Amniotic epithelial cell (primary cell): ENCODE data around the gene OR5K2.
A peak's percentile ranks its signal among the peaks of the same experiment; 100 is the strongest.

Experiments
- DNase-seq: peaks from one replicate; pipeline ENCODE4 v3.0.0-alpha.2; 2010; ENCODE audit warnings: low read depth

The OR5K2 gene

DNA sequence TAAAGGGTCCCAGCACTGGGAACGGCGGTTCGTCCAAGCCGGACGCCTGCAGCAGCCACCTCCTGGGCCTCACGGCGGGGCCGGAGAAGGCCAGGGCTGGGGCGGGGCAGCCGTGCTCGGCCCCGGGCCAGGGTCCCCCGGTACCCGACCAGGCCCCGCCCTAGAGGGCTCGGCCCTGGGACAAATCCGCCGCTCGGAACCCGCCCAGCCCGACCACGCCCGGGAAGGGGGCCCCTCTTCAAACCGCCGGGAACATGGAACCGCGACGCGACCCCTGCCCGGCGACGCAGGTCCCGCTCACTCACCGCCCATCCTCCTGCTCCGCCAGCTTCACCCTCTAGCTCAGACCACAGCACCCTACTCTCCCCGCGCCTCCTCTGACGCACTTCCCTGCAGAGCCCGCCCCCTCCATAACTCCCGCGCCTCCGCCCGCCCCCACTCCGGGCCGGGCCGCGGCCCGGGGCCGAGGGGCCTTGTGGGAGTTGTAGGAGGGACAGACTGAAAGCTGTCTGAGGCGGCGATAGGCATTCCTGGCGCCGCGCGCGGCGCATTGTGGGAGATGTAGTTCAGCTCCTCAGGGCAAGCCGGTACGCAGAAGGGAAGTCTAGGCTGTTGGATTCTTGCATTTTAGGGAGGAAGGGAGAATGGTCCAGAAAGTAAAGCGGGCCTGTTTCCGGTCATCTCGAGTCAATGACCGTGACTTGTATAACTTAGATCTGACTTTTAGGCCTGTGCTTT lies 25.2 kb downstream of the OR5K2 start, which contains the start of gene CLDND1:
Gene CLDND1 (minus strand): TSS at position 359 of the 738 bp plus-strand sequence. CDS start 1,478 bp downstream, outside the sequence.
- DNase-seq = peak; percentile 94

DNA sequence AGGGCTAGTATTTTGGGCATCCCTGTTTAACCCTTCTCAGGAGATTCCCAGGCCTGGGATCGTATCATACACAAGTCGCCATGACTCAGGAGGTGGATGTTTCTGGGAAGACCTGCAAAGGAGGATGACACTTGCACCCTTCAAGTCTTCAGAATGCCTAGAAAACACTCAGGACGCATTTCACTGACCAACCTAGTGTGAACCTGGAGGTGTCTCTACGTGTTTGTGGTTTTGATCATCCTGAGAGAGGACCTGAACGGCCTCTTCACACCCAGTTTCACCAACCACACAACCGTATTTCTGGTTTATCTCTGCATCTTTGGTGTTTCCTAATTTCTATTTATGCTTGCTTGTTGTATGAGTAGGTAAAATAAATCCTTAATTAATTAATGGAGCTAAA lies 28.0 kb downstream of the OR5K2 start:
- no peak for DNase-seq

DNA sequence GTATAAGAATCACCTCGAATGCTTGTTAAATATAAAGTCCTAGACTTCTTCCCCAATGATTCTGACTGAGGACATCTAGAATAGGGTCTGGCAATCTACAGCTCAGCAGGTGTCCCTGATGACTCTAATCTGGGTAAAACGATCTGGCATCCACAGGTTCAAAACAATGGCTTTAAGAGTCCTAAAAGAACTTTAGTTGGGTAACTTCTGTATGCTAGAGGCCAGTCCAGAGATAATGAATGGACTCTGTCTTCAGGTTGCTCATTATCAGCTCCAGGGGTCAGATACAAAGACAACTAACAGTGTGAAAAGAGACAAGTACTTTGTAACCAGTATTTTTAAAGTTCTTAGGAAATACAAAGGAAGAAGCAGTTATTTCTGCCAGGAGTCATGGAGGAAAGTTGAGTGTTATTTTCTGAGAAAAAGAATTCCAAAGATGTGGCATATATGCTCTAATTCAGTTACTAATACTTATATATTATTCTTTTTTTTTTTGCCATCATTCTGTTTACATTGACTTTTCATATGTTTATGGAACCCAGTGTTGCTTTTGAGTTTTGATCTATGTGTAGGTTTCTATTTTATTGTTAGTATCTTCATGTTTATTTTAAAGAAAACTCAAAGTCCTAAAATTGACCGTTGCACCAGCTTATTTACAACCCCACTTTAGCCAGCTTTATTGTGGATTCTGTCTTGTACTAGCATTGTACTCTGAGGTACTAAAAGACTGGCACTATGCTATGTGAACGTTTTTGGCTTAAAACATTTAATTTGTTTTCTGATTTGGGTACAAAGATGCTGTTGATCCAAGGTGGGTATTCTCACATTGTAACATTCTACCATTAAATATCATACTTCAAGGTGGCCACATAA lies 31.2 kb downstream of the OR5K2 start:
- DNase-seq = no peak

DNA sequence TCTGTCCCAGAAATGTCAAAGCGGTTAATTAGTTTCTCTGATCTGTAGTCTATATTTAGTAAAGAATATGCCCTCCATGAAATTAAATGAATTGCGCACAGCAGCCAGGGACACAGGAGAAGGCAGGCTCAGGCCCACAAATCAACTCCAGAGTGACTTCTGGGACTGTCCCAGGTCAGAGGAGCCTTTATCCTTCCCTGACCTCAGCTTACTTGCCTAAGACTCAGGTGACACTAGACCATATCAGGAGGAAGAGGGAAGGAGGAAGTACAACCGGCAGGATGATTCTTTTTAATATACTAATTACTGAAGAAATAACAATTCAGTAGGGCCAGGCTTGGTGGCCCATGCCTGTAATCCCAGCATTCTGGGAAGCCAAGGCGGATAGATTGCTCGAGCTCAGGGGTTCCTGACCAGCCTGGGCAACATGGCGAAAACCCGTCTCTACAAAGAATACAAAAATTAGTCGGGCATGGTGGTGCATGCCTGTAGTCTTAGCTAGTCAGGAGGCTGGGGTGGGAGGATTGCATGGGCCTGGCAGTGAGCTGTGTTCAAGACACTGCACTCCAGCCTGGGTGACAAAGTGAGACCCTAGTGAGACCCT lies 32.5 kb downstream of the OR5K2 start:
- no peak for DNase-seq

DNA sequence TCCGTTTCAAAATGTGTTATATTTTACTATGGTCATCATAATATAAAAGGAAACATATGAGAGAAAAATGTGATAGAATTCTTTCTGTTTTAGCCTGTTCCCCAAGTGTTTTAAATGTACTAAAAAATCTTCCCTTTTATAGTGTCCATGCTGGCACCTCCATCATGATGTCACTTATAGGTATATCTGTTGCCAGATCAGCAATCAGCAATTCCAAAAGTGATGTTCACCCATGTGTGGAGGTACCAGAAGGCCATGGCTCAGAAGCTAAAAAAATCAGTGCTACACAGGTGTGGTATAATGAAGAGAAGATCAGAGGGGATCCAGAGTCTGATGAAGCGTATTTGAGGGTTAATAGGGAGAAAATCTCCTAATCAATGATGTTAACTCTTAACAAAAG lies 33.2 kb downstream of the OR5K2 start:
- DNase-seq = no peak

DNA sequence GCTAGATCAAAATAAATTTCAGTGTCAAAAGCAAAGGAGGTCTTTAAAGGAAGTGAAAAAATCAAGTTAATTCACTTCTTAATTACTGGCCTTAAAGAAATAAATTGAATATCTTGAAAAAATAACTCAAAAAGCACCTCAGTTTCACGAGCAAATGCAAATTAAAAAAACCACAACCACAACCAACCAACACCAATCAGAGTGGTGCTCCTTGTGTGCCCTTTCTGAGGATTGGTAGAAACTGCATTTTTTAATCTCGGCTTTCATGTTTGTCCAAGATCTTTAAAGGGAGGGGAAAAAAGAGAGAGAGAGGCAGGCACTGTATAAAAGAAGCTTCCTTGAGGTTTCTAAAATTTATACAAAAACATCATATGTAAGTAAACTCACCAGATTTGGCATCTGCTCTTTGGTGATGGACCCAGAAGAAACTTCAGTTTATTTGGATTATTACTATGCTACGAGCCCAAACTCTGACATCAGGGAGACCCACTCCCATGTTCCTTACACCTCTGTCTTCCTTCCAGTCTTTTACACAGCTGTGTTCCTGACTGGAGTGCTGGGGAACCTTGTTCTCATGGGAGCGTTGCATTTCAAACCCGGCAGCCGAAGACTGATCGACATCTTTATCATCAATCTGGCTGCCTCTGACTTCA lies 34.3 kb downstream of the OR5K2 start, which contains the start of gene GPR15:
Gene GPR15 (plus strand): TSS at position 357 of the 653 bp plus-strand sequence. CDS start 56 bp downstream, at position 413.
- DNase-seq = no peak

DNA sequence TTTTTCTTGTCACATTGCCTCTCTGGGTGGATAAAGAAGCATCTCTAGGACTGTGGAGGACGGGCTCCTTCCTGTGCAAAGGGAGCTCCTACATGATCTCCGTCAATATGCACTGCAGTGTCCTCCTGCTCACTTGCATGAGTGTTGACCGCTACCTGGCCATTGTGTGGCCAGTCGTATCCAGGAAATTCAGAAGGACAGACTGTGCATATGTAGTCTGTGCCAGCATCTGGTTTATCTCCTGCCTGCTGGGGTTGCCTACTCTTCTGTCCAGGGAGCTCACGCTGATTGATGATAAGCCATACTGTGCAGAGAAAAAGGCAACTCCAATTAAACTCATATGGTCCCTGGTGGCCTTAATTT lies 34.8 kb downstream of the OR5K2 start:
- no peak for DNase-seq

DNA sequence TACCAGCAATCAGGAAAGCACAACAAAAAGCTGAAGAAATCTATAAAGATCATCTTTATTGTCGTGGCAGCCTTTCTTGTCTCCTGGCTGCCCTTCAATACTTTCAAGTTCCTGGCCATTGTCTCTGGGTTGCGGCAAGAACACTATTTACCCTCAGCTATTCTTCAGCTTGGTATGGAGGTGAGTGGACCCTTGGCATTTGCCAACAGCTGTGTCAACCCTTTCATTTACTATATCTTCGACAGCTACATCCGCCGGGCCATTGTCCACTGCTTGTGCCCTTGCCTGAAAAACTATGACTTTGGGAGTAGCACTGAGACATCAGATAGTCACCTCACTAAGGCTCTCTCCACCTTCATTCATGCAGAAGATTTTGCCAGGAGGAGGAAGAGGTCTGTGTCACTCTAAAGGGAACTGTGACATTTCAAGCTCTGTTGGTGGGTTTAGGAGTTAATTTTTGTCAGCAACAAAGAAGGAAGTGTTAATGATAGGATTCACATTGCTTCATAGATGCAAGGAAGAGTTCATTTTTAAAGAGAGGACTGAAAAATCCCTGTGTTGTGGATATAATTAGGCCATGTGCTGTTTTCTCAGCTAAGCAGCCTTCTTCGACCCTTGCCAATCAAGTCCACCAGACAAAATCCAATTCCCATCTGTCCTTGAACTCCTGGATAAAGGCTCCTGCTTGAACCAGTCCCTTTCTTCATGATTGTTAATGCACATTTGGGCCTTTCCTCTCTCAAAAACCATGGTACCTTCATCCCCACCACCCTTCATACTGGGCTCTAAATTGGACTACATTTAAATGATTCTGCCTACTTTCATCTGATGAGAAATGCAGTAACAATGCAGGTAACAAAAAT lies 35.5 kb downstream of the OR5K2 start:
- no peak for DNase-seq

DNA sequence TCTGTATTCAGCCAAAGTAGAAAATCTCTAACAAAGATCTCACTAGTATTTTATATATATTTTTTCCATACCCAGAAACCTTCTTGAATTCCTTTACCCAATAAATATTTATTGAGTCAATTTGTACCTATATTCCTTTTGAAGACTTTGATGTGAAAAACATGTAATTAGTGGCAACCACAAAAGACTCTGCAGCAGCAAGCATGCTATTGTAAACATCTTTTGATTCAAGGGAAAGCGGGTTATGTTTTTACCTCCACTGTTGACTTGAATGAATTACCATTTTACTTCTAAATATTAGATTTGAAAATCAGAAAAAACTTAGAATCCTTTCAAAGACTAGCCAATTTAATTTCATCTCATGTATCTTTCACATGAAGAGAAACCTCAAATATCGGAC lies 36.7 kb downstream of the OR5K2 start:
- no peak for DNase-seq

DNA sequence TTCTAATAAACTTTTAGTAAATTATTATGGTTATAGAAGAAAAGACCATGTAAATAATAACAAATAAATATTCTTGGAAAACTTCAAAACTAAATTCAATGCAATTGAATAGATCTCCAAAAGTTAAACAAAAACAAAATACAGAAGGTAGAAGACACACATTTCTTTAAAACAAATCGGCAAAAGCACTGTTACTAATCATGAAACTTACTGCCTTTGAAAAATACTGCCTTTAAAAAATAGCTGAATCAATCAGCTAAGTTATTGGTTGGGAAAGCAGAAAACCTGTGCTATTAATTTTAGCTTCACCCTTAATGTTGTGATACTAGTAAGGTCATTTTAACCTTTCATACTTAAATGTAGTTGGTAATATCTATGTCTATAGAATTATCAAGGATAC lies 37.3 kb downstream of the OR5K2 start:
- DNase-seq = no peak

DNA sequence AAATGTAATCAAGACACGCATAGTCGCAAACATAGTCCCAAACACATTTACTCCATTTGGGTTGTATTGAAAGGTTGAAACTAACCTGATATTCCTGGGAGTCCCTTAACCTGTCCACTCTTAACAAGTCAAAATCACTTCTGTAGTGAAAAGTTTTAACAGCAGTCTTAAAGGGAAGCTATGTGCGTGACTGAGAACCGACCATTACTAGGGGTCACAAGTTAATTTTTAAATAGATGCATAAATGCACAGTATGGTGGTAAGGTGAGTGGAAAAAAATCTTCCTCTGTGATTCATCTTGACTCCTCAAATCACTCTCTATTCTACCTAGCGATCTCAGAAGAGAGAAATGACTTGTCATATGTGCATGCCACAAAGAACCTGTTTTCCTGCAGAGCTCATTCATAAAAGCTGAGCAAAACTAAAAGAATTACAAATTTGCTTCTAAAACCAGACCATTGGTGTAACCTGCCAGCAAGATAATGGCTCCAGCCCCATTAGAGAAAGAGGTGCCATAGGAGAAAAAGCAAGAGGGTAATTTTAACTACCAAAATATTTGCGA lies 39.1 kb downstream of the OR5K2 start:
- no peak for DNase-seq

DNA sequence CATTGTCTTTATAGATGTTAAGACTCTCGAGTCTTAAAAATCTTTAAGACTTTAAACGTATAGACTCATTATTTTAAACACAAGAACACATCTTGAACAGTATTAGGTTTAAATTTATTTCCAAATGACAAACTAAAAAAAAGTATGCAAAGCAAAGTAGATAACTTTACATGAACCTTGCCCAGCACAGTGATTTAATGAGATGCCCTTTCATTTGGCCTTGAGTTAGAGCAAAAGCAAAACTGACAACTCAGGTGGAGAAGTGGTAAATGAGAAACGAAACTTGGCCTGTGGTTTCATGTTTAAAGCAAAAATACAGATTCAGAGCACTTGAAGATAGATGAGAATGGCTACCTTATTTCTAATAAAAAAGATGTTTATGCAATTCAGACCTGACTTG lies 42.9 kb downstream of the OR5K2 start:
- DNase-seq = no peak

DNA sequence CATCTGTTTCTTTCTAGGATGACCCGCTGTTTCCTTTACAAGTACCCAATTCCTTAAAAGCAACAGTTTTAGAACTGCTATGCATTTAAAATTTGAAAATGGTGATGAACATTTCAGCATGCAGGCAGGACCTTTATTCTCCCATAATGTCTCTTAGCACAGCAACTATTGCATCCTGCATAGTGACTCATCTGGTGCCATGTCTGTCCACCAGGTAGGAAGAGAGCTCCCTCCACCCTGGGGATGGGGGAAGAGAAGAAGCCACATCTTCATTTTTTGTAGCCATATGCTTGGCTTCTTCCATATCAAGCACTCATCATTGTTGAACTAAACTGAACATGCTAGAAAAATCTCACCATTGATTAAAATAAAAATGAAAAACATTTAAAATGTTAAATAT lies 44.2 kb downstream of the OR5K2 start:
- no peak for DNase-seq

DNA sequence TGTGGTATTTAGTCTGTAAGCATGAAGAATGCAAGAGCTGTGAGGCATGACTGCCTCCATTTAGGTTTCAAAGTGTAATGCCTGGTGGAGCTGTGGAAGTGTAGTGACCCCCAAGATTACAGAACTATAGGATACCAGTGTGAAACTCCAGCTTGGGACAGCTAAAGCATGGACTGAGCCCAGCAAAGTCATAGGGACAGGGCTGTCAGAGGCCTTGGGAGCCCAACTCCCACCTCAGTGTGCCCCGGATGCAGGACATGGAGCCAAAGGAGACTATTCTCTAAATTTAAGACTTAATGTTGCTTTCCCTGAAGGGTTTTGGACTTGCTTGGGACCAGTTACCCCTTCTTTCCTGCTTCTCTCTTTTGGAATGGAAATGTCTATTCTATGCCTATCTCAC lies 45.1 kb downstream of the OR5K2 start:
- no peak for DNase-seq

DNA sequence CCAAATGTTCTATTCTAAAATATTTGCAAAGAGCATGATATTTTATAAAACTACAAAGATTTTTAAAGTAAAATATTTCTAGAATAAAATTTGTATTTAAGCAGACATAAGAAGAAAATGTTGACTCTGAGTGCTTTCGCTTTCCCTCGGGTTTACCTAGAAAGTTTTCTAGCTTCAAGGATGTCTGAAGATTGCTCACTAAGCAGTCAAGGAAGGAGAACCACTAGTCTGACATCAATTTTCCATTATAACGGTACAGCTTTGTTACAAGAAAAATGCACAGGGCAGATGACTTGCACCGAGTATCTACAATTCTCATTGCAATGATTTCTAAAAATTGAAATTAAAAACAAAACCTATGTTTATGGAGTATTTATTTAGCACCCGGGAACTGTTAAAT lies 48.5 kb downstream of the OR5K2 start:
- DNase-seq = no peak
